HEK293 (cell line): ENCODE results near the gene ETNK2.

Experiments
- BCL11A ChIP-seq: fragments of 450-650 bp; formaldehyde crosslinking; IDR thresholded peaks from 2 replicates; pipeline ENCODE4 v1.5.1; 2016; ENCODE audit warnings: low read depth, missing biosample characterization, missing genetic modification characterization
- KLF10 ChIP-seq: fragments of 450-650 bp; IDR thresholded peaks from 2 replicates; pipeline ENCODE4 v1.5.1; 2018; ENCODE audit warnings: missing biosample characterization, mild to moderate bottlenecking, missing genetic modification characterization
- ZBTB21 ChIP-seq: fragments of 450-650 bp; formaldehyde crosslinking; IDR thresholded peaks from 2 replicates; pipeline ENCODE4 v1.5.1; 2017; ENCODE audit warnings: missing biosample characterization, missing genetic modification characterization
- ZNF239 ChIP-seq: fragments of 450-650 bp; formaldehyde crosslinking; IDR thresholded peaks from 2 replicates; pipeline ENCODE4 v1.5.1; 2016; ENCODE audit warnings: missing biosample characterization, missing genetic modification characterization
- ZNF274 ChIP-seq, 2 experiments: fragments of 200-500 bp in 1 of 2; fragments of 450-650 bp in 1 of 2; sonication (Bioruptor generic) in 1 of 2; formaldehyde crosslinking in 1 of 2; IDR thresholded peaks; 2 replicates each; pipeline versions ENCODE4 v1.5.1 to v1.6.1; 2014 to 2016; ENCODE audit warnings: borderline replicate concordance in 1 of 2, inconsistent platforms in 1 of 2, low read length in 1 of 2, missing biosample characterization in 1 of 2, missing genetic modification characterization in 1 of 2
- ZNF324 ChIP-seq: fragments of 450-650 bp; formaldehyde crosslinking; IDR thresholded peaks from 2 replicates; pipeline ENCODE4 v1.5.1; 2016; ENCODE audit warnings: missing biosample characterization, missing genetic modification characterization
- ZNF549 ChIP-seq: fragments of 450-650 bp; IDR thresholded peaks from 2 replicates; pipeline ENCODE4 v1.5.1; 2018; ENCODE audit warnings: missing biosample characterization, missing genetic modification characterization, mild to moderate bottlenecking, inconsistent platforms, moderate library complexity
- TF ChIP-seq, protein P1 (sequence below): fragments of 450-650 bp; formaldehyde crosslinking; IDR thresholded peaks from 2 replicates; pipeline ENCODE4 v1.5.1; 2016; ENCODE audit warnings: missing biosample characterization, missing genetic modification characterization
- TF ChIP-seq, protein P2 (sequence below): fragments of 450-650 bp; formaldehyde crosslinking; IDR thresholded peaks from 2 replicates; pipeline ENCODE4 v1.5.1; 2016; ENCODE audit warnings: missing biosample characterization, missing genetic modification characterization
- TF ChIP-seq, protein P3 (sequence below): fragments of 450-650 bp; formaldehyde crosslinking; IDR thresholded peaks from 2 replicates; pipeline ENCODE4 v1.5.1; 2016; ENCODE audit warnings: missing biosample characterization, missing genetic modification characterization, low read depth
- TF ChIP-seq, protein P4 (sequence below): fragments of 450-650 bp; formaldehyde crosslinking; IDR thresholded peaks from 2 replicates; pipeline ENCODE4 v1.5.1; 2016; ENCODE audit warnings: missing biosample characterization, missing genetic modification characterization, borderline replicate concordance

DNA sequence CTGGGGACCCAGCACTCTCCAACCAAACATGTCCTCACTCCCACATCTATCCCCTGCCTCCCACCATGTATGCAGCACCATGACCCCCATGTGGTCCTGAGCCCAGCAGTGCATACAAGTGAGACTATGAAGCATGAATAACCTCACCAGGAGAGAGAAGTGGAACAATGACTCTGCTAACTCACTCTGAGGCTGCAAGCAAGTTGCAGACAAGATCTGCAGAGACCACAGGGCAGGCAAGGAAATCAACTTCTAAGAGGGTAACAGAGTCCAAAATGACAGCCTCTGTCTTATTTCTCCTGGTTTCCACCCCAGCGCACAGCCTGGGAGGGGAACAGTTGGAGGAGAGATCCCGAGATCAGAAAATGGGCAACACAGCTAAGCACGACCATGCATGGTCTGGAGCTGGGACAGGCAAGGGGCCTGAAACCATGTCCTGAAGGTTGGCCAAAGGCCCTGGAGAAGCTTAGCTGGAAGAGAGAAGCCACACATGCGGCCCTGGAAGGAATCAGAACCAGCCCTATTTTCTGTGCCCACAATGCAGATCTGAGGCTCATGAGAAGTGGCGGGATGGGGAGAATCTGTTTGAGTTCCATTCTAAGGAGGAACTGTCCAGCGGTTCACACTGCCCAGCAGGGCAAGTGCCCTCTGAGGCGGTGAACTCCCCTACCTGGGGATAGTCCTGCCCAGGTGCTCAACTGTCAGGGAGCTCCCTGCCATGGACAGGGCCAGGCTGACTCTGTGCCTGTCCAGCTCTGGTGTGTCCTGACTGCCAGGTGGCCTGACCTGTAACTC lies 26.8 kb upstream of the ETNK2 start:
- TF ChIP-seq ZNF549 (no peak), ZNF324 (tag by site-specific recombination) (no peak), KLF10 (tag by site-specific recombination) (no peak), ZNF274 (IDR thresholded peaks at IDR 0.05; ENCODE audit: low read length) (no peak), ZNF274 (tag by site-specific recombination; IDR thresholded peaks at IDR 0.05; ENCODE audit: borderline replicate concordance) (no peak), BCL11A (tag by site-specific recombination) (no peak), ZNF239 (tag by site-specific recombination) (no peak), ZBTB21 (no peak)
- TF ChIP-seq, protein P1, sequence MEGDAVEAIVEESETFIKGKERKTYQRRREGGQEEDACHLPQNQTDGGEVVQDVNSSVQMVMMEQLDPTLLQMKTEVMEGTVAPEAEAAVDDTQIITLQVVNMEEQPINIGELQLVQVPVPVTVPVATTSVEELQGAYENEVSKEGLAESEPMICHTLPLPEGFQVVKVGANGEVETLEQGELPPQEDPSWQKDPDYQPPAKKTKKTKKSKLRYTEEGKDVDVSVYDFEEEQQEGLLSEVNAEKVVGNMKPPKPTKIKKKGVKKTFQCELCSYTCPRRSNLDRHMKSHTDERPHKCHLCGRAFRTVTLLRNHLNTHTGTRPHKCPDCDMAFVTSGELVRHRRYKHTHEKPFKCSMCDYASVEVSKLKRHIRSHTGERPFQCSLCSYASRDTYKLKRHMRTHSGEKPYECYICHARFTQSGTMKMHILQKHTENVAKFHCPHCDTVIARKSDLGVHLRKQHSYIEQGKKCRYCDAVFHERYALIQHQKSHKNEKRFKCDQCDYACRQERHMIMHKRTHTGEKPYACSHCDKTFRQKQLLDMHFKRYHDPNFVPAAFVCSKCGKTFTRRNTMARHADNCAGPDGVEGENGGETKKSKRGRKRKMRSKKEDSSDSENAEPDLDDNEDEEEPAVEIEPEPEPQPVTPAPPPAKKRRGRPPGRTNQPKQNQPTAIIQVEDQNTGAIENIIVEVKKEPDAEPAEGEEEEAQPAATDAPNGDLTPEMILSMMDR (tag by site-specific recombination), result no peak
- TF ChIP-seq, protein P2, sequence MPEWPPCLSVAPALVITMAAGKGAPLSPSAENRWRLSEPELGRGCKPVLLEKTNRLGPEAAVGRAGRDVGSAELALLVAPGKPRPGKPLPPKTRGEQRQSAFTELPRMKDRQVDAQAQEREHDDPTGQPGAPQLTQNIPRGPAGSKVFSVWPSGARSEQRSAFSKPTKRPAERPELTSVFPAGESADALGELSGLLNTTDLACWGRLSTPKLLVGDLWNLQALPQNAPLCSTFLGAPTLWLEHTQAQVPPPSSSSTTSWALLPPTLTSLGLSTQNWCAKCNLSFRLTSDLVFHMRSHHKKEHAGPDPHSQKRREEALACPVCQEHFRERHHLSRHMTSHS (tag by site-specific recombination), result no peak
- TF ChIP-seq, protein P3, sequence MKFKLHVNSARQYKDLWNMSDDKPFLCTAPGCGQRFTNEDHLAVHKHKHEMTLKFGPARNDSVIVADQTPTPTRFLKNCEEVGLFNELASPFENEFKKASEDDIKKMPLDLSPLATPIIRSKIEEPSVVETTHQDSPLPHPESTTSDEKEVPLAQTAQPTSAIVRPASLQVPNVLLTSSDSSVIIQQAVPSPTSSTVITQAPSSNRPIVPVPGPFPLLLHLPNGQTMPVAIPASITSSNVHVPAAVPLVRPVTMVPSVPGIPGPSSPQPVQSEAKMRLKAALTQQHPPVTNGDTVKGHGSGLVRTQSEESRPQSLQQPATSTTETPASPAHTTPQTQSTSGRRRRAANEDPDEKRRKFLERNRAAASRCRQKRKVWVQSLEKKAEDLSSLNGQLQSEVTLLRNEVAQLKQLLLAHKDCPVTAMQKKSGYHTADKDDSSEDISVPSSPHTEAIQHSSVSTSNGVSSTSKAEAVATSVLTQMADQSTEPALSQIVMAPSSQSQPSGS (tag by site-specific recombination), result no peak
- TF ChIP-seq, protein P4, sequence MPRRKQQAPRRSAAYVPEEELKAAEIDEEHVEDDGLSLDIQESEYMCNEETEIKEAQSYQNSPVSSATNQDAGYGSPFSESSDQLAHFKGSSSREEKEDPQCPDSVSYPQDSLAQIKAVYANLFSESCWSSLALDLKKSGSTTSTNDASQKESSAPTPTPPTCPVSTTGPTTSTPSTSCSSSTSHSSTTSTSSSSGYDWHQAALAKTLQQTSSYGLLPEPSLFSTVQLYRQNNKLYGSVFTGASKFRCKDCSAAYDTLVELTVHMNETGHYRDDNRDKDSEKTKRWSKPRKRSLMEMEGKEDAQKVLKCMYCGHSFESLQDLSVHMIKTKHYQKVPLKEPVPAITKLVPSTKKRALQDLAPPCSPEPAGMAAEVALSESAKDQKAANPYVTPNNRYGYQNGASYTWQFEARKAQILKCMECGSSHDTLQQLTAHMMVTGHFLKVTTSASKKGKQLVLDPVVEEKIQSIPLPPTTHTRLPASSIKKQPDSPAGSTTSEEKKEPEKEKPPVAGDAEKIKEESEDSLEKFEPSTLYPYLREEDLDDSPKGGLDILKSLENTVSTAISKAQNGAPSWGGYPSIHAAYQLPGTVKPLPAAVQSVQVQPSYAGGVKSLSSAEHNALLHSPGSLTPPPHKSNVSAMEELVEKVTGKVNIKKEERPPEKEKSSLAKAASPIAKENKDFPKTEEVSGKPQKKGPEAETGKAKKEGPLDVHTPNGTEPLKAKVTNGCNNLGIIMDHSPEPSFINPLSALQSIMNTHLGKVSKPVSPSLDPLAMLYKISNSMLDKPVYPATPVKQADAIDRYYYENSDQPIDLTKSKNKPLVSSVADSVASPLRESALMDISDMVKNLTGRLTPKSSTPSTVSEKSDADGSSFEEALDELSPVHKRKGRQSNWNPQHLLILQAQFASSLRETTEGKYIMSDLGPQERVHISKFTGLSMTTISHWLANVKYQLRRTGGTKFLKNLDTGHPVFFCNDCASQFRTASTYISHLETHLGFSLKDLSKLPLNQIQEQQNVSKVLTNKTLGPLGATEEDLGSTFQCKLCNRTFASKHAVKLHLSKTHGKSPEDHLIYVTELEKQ (tag by site-specific recombination), result no peak
